Neural crest cell (in vitro differentiated cells): ENCODE data around the gene PIGO. TPM values are rescaled to one million over a fixed set of nuclear protein-coding genes. Genes with fewer than 3 reads are reported as not detected.
A peak's percentile ranks its signal among the peaks of the same experiment; 100 is the strongest.

Source experiments
- DNase-seq: peaks from one replicate; pipeline ENCODE4 v3.0.0; 2021; ENCODE audit warnings: low read depth, mixed read lengths, low spot score
- H3K27ac Mint-ChIP-seq: one replicate; pipeline ENCODE4 v1.8.0; 2021; ENCODE audit warnings: mild to moderate bottlenecking, mixed read lengths; ENCODE audit not compliant: unreplicated experiment
- H3K27me3 Mint-ChIP-seq: 2 replicates; pipeline ENCODE4 v1.8.0; 2021; ENCODE audit warnings: low read depth, mild to moderate bottlenecking, mixed read lengths
- H3K36me3 Mint-ChIP-seq: 2 replicates; pipeline ENCODE4 v1.8.0; 2021; ENCODE audit warnings: low read depth, mild to moderate bottlenecking, mixed read lengths
- H3K4me1 Mint-ChIP-seq: 2 replicates; pipeline ENCODE4 v1.8.0; 2021; ENCODE audit warnings: mixed read lengths
- H3K4me3 Mint-ChIP-seq: one replicate; pipeline ENCODE4 v1.8.0; 2021; ENCODE audit warnings: mild to moderate bottlenecking, mixed read lengths
- H3K9me3 Mint-ChIP-seq: 2 replicates; pipeline ENCODE4 v1.8.0; 2021; ENCODE audit warnings: mixed read lengths
- CTCF ChIP-seq: fragments of 200-600 bp; sonication (generic); conservative IDR thresholded peaks from 2 replicates; pipeline ENCODE4 v1.5.0; 2021; ENCODE audit warnings: antibody characterized with exemption, mild to moderate bottlenecking
- total RNA-seq: library from RNA; stranded (reverse); gene quantifications from 2 replicates; pipeline ENCODE4 v1.2.1, GENCODE V29; 2021

PIGO gene
- total RNA-seq, 1 donor from 2014 or later = 28.3 TPM

- H3K27ac Mint-ChIP-seq = no peak overlapping the region
These were observed 38.5 kb upstream of the PIGO start for GRCh38 chr9:35134920-35135319.

GRCh38 chr9:35116898-35117551 is 20.6 kb upstream of the PIGO start:
- no peaks in the 10 kb centered on the region for H3K36me3 Mint-ChIP-seq
- H3K4me1 Mint-ChIP-seq = peaks cover 50% of the 10 kb centered on the region
- peaks cover 2% of the 10 kb centered on the region for H3K27me3 Mint-ChIP-seq

More at GRCh38 chr9:35134920-35135319, 38.5 kb upstream of the PIGO start:
- H3K4me1 Mint-ChIP-seq = no peaks in the 10 kb centered on the region
- no peak overlapping the region for H3K4me3 Mint-ChIP-seq
- H3K27me3 Mint-ChIP-seq = no peaks in the 10 kb centered on the region
- peaks cover 14% of the 10 kb centered on the region for H3K9me3 Mint-ChIP-seq
- TF ChIP-seq CTCF = no peak
- no peak for DNase-seq
- peaks cover 10% of the 10 kb centered on the region for H3K36me3 Mint-ChIP-seq

GRCh38 chr9:35116539-35116897 is 20.1 kb upstream of the PIGO start:
- H3K36me3 Mint-ChIP-seq = no peaks in the 10 kb centered on the region
- peak overlapping the region; percentile 86 for H3K4me3 Mint-ChIP-seq
- TF ChIP-seq CTCF = no peak
- peaks cover 55% of the 10 kb centered on the region for H3K4me1 Mint-ChIP-seq
- no peaks in the 10 kb centered on the region for H3K9me3 Mint-ChIP-seq
- no peak for DNase-seq
- H3K27me3 Mint-ChIP-seq = peaks cover 2% of the 10 kb centered on the region
- peak overlapping the region; percentile 30 for H3K27ac Mint-ChIP-seq

More at GRCh38 chr9:35116898-35117551, 20.6 kb upstream of the PIGO start:
- Mint-ChIP-seq H3K4me3 (peak overlapping the region; percentile 86), H3K27ac (peak overlapping the region; percentile 30), H3K9me3 (no peaks in the 10 kb centered on the region)
- peak; percentile 95 for TF ChIP-seq CTCF
- peak; percentile 92 for DNase-seq

- Mint-ChIP-seq H3K4me3 (peak within 1 kb of the TSS; percentile 86), H3K4me1 (peaks cover 59% of the 10 kb centered on the region), H3K27me3 (peaks cover 2% of the 10 kb centered on the region), H3K27ac (peak within 1 kb of the TSS; percentile 94), H3K36me3 (no peaks in the 10 kb centered on the region), H3K9me3 (no peaks in the 10 kb centered on the region)
- DNase-seq = peak; percentile 99
- TF ChIP-seq CTCF = no peak
These were observed 19.5 kb upstream of the PIGO start, which contains the start of gene ATOSB for GRCh38 chr9:35115680-35116538. Gene ATOSB (minus strand): TSS chr9:35115862. CDS start chr9:35108274, 7,588 bp downstream.

GRCh38 chr9:35114840-35115628 is 18.6 kb upstream of the PIGO start:
- no peak for TF ChIP-seq CTCF
- H3K4me1 Mint-ChIP-seq = peaks cover 64% of the 10 kb centered on the region
- H3K36me3 Mint-ChIP-seq = no peaks in the 10 kb centered on the region
- peaks cover 2% of the 10 kb centered on the region for H3K27me3 Mint-ChIP-seq
- no peaks in the 10 kb centered on the region for H3K9me3 Mint-ChIP-seq
- peak overlapping the region; percentile 86 for H3K4me3 Mint-ChIP-seq
- H3K27ac Mint-ChIP-seq = peak overlapping the region; percentile 94
- peak; percentile 25 for DNase-seq
